GM19025 (cell line): ENCODE data around the gene DENND1A.
"Not testable (repeated sequence)": the region's sequence is repeated elsewhere in the genome, so short reads cannot be mapped to it uniquely, and the experiment has no call there.

Source experiments
- ATAC-seq: cut with Tn5 transposase; IDR thresholded peaks from one replicate; pipeline ENCODE4 v1.9.1; 2021; ENCODE audit warnings: mild to moderate bottlenecking, low read depth, moderate library complexity; ENCODE audit not compliant: unreplicated experiment

The DENND1A gene

GRCh38 chr9:123952641-123953495 is 22.9 kb upstream of the DENND1A start:
- no peak for ATAC-seq

DNA sequence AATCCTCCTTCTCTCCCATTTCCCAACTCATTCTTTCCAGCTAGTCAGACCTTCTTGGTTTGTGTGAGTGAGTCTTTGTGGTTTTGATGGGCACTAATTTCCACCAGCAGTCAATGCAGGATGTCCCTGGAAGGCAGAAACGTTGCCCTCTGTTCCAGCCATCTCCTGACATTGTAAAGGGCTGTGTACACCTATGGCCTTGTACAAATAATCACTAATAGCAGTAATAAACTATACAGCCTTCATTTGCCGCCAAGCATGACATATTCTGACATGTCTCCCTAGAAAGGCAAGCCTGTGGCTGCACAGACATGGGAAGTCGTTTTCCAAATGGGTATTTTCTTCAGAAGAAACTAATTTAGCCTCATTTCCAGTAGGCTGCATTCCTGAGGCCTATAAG is 18.4 kb upstream of the DENND1A start:
- ATAC-seq, result no peak

DNA sequence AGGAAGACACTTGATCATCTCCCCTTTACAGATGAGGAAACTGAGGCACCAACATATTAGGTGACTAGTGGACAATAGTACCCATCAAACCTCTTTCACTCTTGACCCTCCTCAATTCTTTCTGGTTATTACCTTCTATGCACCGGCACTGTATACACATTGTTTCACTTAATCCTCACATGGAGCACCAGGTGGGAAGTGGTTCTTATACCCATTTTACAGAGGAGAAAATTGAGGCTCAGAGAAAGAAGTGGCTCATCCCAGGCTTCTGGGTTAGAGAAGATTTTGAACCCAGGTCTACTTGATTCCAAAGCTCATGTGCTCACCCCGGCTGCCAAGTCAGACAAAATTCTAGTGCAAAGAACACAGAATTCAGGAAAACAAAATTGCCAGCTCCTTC is 17.4 kb upstream of the DENND1A start:
- ATAC-seq, result no peak

- ATAC-seq, result no peak
These were observed 16.3 kb upstream of the DENND1A start for GRCh38 chr9:123946101-123946821.

DNA sequence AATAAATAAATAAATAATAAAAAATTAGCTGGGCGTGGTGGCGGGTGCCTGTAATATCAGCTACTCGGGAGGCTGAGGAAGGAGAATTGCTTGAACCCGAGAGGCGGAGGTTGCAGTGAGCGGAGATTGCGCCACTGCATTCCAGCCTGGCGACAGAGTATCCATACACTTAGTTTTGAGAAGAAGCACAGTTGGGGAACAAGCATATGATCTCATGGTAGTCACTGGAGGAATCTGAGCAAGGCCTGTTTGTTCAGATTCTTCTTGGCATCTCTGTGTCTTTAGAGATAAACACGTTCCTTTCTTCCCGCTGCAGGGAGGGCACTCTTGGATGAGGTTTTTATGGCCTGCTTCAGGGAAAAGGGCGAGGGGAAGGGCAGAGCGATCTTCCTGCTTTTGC is 15.6 kb upstream of the DENND1A start:
- ATAC-seq, result no peak

DNA sequence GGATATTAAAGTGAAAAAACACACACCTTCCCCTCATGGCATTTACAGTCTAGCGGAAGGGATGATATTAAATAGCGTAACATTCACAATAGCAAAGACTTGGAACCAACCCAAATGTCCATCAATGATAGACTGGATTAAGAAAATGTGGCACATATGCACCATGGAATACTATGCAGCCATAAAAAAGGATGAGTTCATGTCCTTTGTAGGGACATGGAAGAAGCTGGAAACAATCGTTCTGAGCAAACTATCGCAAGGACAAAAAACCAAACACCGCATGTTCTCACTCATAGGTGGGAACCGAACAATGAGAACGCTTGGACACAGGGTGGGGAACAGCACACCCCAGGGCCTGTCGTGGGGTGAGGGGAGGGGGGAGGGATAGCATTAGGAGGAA is 14.5 kb upstream of the DENND1A start:
- ATAC-seq, result not testable (repeated sequence)

GRCh38 chr9:123943671-123944070 is 13.7 kb upstream of the DENND1A start:
- no peak for ATAC-seq

- no peak for ATAC-seq
These were observed 12.6 kb upstream of the DENND1A start for GRCh38 chr9:123942542-123942941.

DNA sequence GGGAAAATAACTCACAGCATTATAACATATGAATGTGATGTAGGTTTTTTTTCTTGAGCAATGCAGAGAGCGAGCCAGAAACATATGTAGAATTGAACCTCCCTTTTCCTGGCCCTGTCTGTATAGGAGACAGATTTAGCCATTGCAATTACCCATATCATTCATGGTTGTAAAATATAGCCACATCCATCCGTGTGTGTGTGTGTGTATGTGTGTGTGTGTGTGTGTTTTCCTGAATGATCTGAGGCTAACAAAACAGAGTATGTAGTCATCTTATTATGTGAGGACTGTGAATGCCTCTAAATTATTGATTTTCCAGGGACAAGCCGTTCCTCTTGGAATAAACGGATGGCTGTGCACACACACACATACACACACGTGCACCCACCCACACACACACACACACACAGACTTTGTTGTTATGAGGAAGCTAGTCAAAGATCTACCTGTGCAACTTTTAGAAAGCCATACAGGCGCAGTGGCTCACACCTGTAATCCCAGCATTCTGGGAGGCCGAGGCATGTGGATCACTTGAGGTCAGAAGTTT is 11.7 kb upstream of the DENND1A start:
- ATAC-seq, result no peak

GRCh38 chr9:123940721-123941523 is 11.0 kb upstream of the DENND1A start:
- peak; percentile 49 for ATAC-seq

GRCh38 chr9:123938401-123938800 is 8.5 kb upstream of the DENND1A start:
- ATAC-seq, result no peak

GRCh38 chr9:123936575-123936974 is 6.6 kb upstream of the DENND1A start:
- not testable (repeated sequence) for ATAC-seq

DNA sequence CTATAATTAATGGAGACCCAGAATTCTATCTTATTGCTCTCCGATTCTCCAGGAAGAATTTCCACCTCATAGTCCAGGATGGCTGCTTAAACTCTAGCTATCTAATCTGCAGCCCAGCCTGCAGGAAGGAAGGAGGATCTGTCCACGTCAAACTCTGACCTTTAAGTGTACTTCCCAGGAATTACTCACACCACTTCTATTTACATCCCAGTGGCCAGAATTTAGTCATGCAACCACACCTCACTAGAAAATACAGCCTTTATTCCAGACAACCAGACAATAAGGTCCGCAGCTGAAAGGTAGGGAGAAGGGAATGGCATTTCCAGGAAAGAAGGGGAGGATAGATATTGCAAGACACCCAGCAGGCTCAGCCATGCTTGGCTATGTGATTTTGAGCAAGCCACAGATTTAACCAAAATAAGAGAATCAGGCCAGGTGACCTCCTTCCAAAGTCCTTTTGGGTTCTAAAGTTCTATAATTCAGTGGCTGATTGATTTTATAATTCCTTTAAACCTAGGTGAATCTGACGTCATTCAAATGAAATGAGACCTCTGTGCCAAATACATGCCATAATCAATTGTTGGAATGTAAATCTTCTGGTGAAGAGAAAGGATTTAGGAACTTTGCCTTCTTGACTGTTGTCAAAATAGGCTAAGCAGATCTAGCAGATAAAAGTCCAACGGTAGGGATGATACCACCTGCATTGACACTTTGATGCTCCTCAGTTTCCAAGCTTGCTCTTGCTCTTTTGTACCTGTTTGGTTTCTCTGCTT is 3.7 kb upstream of the DENND1A start:
- ATAC-seq, result no peak

DNA sequence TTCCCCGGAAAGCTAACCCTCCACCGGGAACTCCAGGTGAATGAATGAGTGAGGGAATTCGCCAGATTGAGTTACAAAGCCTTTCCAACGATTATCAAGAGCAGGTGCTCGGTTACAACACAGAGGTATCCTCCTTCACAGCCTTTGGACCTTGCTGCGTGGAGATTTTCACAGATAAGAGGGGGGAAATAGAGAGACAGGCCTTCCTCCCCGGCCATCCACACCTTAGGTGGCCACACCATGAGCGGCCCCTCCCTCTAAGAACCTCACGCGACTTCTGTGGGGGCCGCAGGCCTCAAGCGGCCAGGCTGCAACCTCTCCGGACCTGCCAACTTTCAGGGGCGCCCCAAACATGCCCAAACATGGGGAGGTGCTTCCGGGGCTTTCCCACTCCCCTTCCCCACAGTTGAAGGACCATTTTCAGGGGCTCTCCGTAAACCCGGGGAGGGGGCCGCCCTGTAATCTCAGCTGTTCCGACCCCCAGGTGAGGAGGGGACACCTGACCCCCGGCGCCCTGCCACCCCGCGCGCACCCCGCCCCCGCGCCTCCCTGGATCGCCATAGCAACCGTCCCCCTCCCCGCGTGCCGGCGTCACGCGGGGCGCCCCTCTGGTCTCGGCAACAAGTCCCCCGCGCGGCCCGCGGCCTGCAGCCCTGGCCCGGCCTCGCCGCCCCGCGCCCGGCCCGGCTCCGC is 603 bp downstream of the DENND1A start:
- no peak for ATAC-seq

- no peak for ATAC-seq
These were observed 1.3 kb downstream of the DENND1A start for GRCh38 chr9:123928533-123929176.

DNA sequence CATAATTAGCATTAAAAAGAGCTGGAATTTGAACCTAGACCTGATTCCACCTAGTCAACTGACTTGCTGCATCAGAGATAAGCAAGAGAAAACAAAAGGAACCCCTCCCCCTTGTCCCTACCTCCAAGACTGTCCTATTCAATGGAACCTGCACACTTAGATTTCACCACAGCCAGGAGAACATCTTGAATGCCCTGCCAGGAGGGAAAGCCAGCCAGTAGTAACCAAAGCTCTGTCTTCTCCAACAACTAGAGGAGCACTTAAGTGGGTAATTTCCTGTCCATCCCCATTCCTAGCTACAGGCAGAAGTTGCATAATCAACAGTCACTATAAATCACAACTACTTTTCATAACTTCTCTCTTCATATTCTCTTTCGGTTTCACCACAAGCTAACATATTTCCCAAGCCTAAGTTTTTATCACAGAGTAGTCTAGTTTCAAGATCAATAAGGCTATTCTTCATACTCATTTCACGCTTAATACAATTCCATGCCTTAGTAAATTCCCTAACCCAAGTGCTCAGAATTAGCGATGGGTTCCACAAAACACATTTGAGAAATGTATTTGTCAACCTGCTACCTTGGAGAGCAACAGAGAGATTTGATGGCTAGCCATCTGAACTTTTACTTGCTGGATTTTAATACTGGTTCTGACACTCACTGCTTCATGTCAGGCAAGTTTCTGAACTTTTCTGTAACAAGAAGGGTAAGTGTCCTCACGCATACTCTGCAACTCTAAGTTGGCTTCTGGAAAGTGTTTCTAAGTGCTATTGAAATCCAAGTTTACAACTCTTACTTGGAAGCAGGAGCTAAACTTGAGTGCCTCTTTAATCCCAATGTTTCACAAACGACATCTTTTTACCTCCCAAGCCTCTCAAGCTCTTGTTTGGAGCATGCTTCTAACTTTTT is 2.0 kb downstream of the DENND1A start:
- no peak for ATAC-seq

- no peak for ATAC-seq
These were observed 3.0 kb downstream of the DENND1A start for GRCh38 chr9:123926941-123927340.

DNA sequence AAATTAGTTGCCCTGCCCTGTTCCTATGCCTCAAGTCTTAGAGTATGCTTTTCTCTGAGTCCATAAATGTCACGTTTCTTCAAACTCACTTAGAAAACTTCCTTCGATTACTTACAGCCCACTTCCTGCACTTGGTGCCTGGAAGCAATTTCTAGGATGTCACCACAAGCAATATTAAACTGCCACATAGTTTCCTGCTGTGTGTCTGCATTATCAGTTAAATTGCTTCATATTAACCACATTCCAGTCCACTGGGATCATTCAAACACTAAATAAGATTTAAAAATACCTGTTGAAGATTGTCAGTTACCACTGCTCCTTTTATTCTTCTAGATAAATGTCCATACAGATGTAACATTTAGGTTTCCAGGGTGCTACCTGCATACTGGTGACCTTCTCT is 4.1 kb downstream of the DENND1A start:
- ATAC-seq, result no peak
